HG03045 (cell line): ENCODE data around the gene XG.
"Not testable (repeated sequence)": the region's sequence is repeated elsewhere in the genome, so short reads cannot be mapped to it uniquely, and the experiment has no call there.

Experiments used
- ATAC-seq: cut with Tn5 transposase; IDR thresholded peaks from one replicate; pipeline ENCODE4 v1.9.1; 2021; ENCODE audit warnings: mild to moderate bottlenecking, moderate library complexity; ENCODE audit not compliant: unreplicated experiment

The XG gene

DNA sequence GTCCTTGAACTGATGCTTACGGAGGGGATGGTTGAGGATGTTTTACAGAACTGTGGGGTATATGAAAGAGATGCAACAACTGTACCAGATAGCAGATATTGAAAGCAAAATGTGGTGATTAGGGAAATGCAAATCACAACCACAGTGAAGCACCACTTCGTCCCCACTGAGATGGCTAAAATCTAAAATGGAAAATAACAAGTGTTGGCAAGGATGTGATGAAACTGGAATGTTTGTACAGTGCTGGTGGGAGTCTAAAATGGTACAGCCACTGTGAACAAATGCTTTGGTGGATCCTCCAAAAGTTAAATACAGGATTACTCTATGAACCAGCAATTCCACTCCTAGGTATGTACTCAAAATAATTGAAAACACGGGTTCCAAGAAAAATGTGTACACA lies 22.9 kb downstream of the XG start:
- ATAC-seq = no peak

DNA sequence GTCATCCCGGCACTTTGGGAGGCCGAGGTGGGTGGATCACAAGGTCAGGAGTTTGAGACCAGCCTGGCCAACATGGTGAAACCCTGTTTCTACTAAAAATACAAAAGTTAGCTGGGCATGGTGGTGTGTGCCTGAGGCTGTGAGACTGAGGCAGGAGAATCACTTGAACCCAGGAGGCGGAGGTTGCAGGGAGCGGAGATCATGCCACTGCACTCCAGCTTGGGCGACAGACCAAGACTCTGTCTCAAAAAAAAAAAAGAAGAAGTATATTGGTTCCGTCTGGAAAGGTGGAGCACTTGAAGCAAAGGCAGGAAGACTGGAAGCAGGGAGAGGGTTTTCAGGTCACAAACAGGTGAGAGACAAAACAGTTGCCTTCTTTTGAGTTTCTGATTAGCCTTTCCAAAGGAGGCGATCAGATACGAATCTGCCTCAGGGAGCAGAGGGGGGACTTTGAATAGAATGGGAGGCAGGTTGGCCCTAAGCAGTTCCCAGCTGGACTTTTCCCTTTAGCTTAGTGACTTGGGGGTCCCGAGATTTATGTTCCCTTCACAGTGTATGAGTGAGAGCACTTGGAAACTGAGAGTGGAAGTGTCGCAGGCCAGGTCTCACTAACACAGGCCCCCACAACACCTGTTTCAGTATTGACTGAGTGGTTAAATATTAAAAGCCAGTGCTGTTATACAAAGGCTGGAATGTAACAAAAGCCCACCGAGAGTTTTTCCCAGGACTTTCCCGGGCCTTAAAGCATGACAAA lies 28.8 kb downstream of the XG start:
- not testable (repeated sequence) for ATAC-seq

DNA sequence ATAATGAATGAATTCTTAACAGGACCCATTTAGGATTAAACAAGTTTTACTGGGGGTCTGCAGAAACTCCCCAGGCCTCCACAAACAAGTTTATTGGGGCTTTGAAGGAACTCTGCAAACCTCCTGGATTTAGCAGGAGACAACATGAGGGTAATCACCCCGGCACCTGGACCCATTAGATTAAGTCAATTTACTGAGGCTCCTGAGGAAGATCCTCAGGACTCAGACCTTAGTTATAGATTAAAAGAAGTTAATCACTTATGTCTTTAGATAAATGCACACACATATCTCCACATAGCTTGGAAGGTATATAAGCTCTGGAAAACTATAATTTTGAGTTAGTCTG lies 29.4 kb downstream of the XG start:
- ATAC-seq = no peak

DNA sequence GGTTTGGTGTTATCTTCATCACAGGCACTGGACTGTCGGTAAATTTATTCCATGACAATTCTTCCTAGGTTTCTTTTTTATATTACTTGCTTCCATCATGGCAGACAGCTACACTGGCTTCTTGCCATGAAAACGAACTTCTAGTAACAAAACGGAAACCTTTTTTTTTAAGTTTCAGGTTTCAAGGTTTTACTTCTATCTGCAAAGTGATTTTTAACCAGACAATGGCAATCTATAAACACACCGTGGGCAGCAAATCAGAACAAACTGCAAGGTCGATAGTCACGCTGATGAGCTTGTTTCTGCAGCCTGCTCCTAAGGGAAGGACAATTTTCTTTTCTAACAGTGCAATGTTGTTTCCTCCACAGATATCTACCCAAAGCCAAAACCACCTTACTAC lies 29.9 kb downstream of the XG start:
- no peak for ATAC-seq

- no peak for ATAC-seq
Measured at GRCh38 chrX:2782171-2782570, 30.3 kb downstream of the XG start.

- no peak for ATAC-seq
Measured at GRCh38 chrX:2782778-2783177, 30.9 kb downstream of the XG start.

- no peak for ATAC-seq
Measured at GRCh38 chrX:2784026-2784425, 32.2 kb downstream of the XG start.

DNA sequence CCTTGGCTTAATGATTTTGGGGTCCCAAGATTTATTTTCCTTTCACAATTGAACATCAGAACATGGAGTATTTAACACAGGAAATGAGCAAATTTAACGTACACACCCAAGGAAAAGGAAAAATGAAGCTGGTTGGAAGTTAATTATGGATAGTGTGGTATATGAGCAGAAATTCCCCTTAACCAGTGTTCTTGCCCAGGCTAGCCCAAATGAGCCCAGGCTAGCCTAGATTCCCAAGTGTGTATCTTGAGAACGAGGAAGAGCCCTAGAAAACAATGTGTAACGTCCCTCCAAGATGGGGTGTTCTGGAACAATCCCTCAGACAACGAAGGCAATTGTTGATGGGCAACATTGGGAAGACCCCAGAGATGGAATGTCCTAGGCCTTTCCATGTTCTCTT lies 33.7 kb downstream of the XG start:
- ATAC-seq = no peak

DNA sequence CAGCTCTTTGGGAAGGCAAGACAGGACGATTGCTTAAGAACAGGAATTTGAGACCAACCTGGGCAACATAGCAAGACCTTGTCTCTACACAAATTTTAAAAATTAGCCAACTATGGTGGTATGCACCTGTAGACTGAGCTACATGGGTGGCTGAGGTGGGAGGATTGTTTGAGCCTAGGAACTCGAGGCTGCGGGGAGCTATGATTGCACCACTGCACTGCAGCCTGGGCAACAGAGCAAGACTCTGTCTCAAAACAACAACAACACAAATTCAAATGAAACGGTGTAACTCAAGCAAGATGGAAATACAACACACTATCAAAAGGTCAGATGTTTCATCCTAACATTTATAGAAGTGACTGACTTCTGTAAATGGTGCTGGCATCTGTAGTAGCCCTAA lies 37.1 kb downstream of the XG start:
- no peak for ATAC-seq

DNA sequence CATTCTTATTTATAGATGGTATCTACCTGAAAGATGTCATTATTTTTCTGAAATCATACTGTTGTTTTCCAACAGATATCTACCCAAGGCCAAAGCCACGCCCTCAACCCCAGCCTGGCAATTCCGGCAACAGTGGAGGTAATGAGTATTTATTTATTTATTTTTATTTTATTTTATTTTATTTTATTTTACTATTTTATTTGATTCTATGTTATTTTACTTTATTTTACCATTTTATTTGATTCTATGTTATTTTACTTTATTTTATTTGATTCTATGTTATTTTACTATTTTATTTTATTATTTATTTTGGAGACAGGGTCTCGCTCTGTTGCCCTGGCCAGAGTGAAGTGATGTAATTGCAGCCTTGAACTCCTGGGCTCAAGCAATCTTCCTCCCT lies 37.7 kb downstream of the XG start:
- no peak for ATAC-seq

GRCh38 chrX:2793752-2794151 lies 41.9 kb downstream of the XG start:
- ATAC-seq = no peak

DNA sequence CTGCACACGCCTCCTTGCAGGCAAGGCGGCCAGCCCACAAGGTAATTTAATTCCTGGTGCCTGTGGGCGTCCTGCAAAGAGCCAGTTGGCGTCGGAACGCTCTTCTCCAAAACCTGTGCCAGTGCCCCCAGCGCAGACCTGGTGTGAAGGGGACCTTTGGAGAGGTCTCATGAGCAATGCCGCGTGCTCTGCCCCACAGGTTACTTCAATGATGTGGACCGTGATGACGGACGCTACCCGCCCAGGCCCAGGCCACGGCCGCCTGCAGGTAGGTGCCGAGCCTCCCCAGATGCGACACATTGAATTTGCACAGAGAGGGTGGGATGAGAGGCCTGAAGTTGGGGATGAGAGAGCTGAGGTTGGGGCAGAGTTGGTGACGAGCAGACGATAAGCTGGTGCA lies 42.5 kb downstream of the XG start:
- ATAC-seq = no peak

DNA sequence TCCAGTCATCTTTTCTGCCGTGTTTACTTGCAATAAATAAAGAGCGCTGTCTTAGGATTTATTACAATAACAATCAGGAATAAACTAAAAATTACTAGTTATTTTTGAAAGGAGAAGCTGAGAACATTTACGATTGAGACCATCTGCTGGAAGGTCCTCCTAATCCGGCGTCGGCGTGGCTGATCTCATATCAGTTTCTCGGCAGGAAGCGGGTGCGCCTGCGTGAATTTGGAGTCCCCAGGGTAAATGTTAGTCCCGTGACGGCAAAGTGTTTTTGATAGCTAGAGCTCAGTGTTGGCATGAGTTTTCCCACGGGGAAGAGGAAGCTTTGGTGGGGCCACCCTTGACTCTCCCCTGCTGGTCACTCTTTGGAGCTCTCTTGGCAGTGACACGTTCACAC lies 45.0 kb downstream of the XG start:
- not testable (repeated sequence) for ATAC-seq

GRCh38 chrX:2799369-2799768 lies 47.5 kb downstream of the XG start:
- no peak for ATAC-seq

DNA sequence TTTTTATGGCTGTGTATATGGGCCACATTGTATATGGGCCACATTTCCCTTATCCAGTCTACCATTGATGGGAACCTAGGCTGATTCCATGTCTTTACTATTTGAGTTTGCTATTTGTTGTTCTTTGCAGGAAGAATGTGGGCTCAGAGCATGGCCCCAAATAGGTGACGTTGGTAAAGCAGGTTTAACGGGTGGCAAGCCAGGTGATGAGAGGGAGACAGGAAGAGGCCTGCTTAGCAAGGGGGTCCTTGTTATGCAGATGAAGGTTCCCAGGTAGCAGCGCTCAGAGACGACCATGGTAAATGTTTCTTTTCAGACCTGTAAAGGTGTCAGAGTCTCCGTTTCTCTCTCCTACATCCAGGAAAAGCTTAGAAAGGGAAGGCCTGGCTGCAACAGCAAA lies 48.1 kb downstream of the XG start:
- ATAC-seq = not testable (repeated sequence)

GRCh38 chrX:2801223-2801622 lies 49.4 kb downstream of the XG start:
- ATAC-seq = no peak

- not testable (repeated sequence) for ATAC-seq
Measured at GRCh38 chrX:2802376-2803090, 50.7 kb downstream of the XG start.

DNA sequence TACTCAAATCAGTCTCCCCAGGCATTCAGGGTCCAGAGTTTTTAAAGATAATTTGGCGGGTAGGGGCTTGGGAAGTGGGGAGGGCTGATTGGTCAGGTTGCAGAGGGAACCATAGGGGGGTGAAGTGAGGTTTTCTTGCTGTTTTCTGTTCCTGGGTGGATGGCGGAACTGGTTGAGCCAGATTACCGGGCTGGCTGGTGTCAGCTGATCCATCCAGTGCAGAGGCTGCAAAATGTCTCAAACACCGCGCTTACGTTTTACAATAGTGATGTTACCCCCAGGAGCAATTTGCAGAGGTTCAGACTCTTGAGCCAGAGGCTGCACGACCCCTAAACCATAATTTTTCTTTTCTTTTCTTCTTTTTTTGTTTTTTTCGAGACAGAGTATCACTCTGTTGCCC lies 51.6 kb downstream of the XG start:
- not testable (repeated sequence) for ATAC-seq

GRCh38 chrX:2804106-2804843 lies 52.4 kb downstream of the XG start:
- not testable (repeated sequence) for ATAC-seq

GRCh38 chrX:2804858-2805257 lies 53.0 kb downstream of the XG start:
- not testable (repeated sequence) for ATAC-seq

DNA sequence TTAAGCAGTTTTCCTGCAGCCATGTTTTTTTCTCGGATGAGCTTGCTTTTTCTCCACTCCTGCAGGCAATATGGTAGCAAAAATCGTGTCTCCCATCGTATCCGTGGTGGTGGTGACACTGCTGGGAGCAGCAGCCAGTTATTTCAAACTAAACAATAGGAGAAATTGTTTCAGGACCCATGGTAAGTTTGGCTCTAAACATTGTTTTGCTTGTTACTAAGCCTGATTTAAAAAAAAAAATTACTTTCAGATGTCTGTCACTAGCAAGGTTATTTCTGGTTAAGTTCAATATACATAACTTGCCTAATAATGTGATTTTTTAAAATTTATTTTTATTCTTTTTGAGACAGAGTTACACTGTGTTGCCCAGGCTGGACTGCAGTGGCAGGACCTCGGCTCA lies 59.4 kb downstream of the XG start:
- ATAC-seq = no peak
